Caco-2 (cell line): ENCODE measurements around the gene LIG1. TPM values are rescaled to one million over a fixed set of nuclear protein-coding genes. Genes with fewer than 3 reads are reported as not detected.

Experiments
- BruUV-seq: library from RNA; stranded (reverse); fragments of 400-500 nt; replicated peaks from 2 replicates; lab custom pipeline; 2021; lab: Mats Ljungman, UMichigan
- CTCF ChIA-PET: fragments of 300-600 bp; sonication (Branson Sonifier 250); formaldehyde crosslinking; loops from one replicate; lab custom pipeline; 2022; ENCODE audit warnings: antibody characterized with exemption; lab: Charles Lee
- POLR2A ChIA-PET: fragments of 300-600 bp; sonication (Branson Sonifier 250); formaldehyde crosslinking; loops from one replicate; lab custom pipeline; 2022; ENCODE audit warnings: antibody characterized with exemption; lab: Charles Lee
- DNase-seq, 2 experiments: peaks; one replicate each; pipeline versions ENCODE4 v3.0.0 to v3.0.0-alpha.2; 2020 to 2022
- H3K27me3 ChIP-seq: replicated peaks from 2 replicates; pipeline ENCODE4 v1.6.0; 2011; ENCODE audit warnings: low read length; ENCODE audit not compliant: control insufficient read depth, insufficient read depth
- H3K36me3 ChIP-seq: 2 replicates; pipeline ENCODE4 v1.5.1; 2011; ENCODE audit warnings: low read length; ENCODE audit not compliant: control insufficient read depth, insufficient read depth
- H3K4me1 ChIP-seq: fragments of 250-450 bp; sonication (Bioruptor Pico); 2 replicates; pipeline ENCODE4 v1.5.1; 2020; ENCODE audit warnings: mild to moderate bottlenecking
- H3K4me3 ChIP-seq: 2 replicates; pipeline ENCODE4 v1.5.1; 2011; ENCODE audit warnings: low read depth, mild to moderate bottlenecking, control low read depth, low read length
- H3K9me3 ChIP-seq: fragments of 250-450 bp; sonication (Bioruptor Pico); 2 replicates; pipeline ENCODE4 v1.5.1; 2020; ENCODE audit warnings: mild to moderate bottlenecking, moderate library complexity
- H3K27ac Mint-ChIP-seq: one replicate; pipeline ENCODE4 v1.8.0; 2022; ENCODE audit warnings: mixed read lengths; ENCODE audit not compliant: unreplicated experiment
- H3K27me3 Mint-ChIP-seq: one replicate; pipeline ENCODE4 v1.8.0; 2022; ENCODE audit warnings: mixed read lengths; ENCODE audit not compliant: insufficient read depth, unreplicated experiment
- H3K36me3 Mint-ChIP-seq: one replicate; pipeline ENCODE4 v1.8.0; 2022; ENCODE audit warnings: mild to moderate bottlenecking, mixed read lengths; ENCODE audit not compliant: insufficient read depth, unreplicated experiment
- H3K4me1 Mint-ChIP-seq: one replicate; pipeline ENCODE4 v1.8.0; 2022; ENCODE audit warnings: low read depth, mixed read lengths; ENCODE audit not compliant: unreplicated experiment
- H3K4me3 Mint-ChIP-seq: one replicate; pipeline ENCODE4 v1.8.0; 2022; ENCODE audit warnings: mild to moderate bottlenecking, moderate library complexity, mixed read lengths; ENCODE audit not compliant: unreplicated experiment
- H3K9me3 Mint-ChIP-seq: one replicate; pipeline ENCODE4 v1.8.0; 2022; ENCODE audit warnings: mixed read lengths; ENCODE audit not compliant: unreplicated experiment
- CTCF ChIP-seq, 2 experiments: fragments of 200-600 bp in 1 of 2; IDR thresholded peaks; 1 replicate in 1 of 2; 2 replicates in 1 of 2; pipeline versions ENCODE4 v1.5.1 to v1.8.0; 2011 to 2022; ENCODE audit warnings: antibody characterized with exemption in 1 of 2, control low read depth in 1 of 2, inconsistent platforms in 1 of 2, low read depth in 1 of 2, low read length in 1 of 2, mild to moderate bottlenecking in 1 of 2, moderate library complexity in 1 of 2; ENCODE audit not compliant: insufficient read depth in 1 of 2, severe bottlenecking in 1 of 2, unreplicated experiment in 1 of 2
- intact Hi-C: fragments of 100-400 bp; cut with micrococcal nuclease; formaldehyde crosslinking; loops from one replicate; pipeline ENCODE4 v1.10.0; 2022; ENCODE audit not compliant: unreplicated experiment
- total RNA-seq: library from RNA; stranded (reverse); gene quantifications from 2 replicates; pipeline ENCODE4 v1.2.3, GENCODE V29; 2022

The LIG1 gene
- total RNA-seq, 1 experiment from 2014 or later = 78.7 TPM

GRCh38 chr19:48171710-48172109 is 1.6 kb upstream of the LIG1 start:
- no TSS peak for BruUV-seq
- Mint-ChIP-seq H3K36me3 (peaks cover 21% of the 10 kb centered on the region), H3K4me3 (peak overlapping the region; percentile 77), H3K27me3 (no peaks in the 10 kb centered on the region), H3K9me3 (no peaks in the 10 kb centered on the region), H3K4me1 (peaks cover 8% of the 10 kb centered on the region), H3K27ac (no peak overlapping the region)
- DNase-seq = no peak
- Histone ChIP-seq H3K4me1 (no peaks in the 10 kb centered on the region), H3K36me3 (peaks cover 4% of the 10 kb centered on the region; the same call in 1 of the 2 replicates), H3K4me3 (peak overlapping the region; percentile 100), H3K9me3 (no peaks in the 10 kb centered on the region), H3K27me3 (no peaks in the 10 kb centered on the region)
- intact Hi-C loops = loop anchor here (5.0 kb wide), 1 partner anchor 91 kb away; no protein-coding TSS in a partner anchor
- ChIA-PET POLR2A (interaction anchor here (1.1 to 2.9 kb wide), 2 partner anchors 32 to 192 kb away, joined by 4 to 32 read pairs; partner anchors contain the start of gene TMEM143), CTCF (no interaction called here)
- TF ChIP-seq CTCF (IDR thresholded peaks at IDR 0.05; ENCODE audit: insufficient read depth in 1 of 2, low read depth in 1 of 2, low read length in 1 of 2, severe bottlenecking in 1 of 2, unreplicated experiment in 1 of 2) = no peak

- BruUV-seq = no TSS peak
- Histone ChIP-seq H3K27me3 (no peaks in the 10 kb centered on the region), H3K36me3 (peaks cover 4% of the 10 kb centered on the region; the same call in 1 of the 2 replicates), H3K4me3 (peak overlapping the region; percentile 100), H3K9me3 (no peaks in the 10 kb centered on the region), H3K4me1 (no peaks in the 10 kb centered on the region)
- H3K36me3 Mint-ChIP-seq = peaks cover 21% of the 10 kb centered on the region
- ChIA-PET CTCF (interaction anchor here (0.5 kb wide), 1 partner anchor 847 kb away, joined by 3 read pairs; no protein-coding TSS in a partner anchor), POLR2A (interaction anchor here (0.5 to 2.9 kb wide), 4 partner anchors 33 to 1454 kb away, joined by 3 to 32 read pairs (median 4); partner anchors contain the start of genes PRKD2 and TMEM143)
- intact Hi-C loops = loop anchor here (5.0 kb wide), 1 partner anchor 91 kb away; no protein-coding TSS in a partner anchor
- DNase-seq = no peak
- H3K27ac Mint-ChIP-seq = peak overlapping the region; percentile 87
- no peaks in the 10 kb centered on the region for H3K27me3 Mint-ChIP-seq
- H3K4me1 Mint-ChIP-seq = peaks cover 8% of the 10 kb centered on the region
- H3K4me3 Mint-ChIP-seq = peak overlapping the region; percentile 77
- no peak for TF ChIP-seq CTCF (IDR thresholded peaks at IDR 0.05; ENCODE audit: insufficient read depth in 1 of 2, low read depth in 1 of 2, low read length in 1 of 2, severe bottlenecking in 1 of 2, unreplicated experiment in 1 of 2)
- H3K9me3 Mint-ChIP-seq = no peaks in the 10 kb centered on the region
Measured at GRCh38 chr19:48170817-48171347, 738 bp upstream of the LIG1 start.

GRCh38 chr19:48169578-48169938 is 586 bp downstream of the LIG1 start:
- Mint-ChIP-seq H3K4me3 (peak overlapping the region; percentile 77), H3K27me3 (no peaks in the 10 kb centered on the region), H3K36me3 (peaks cover 22% of the 10 kb centered on the region), H3K9me3 (no peaks in the 10 kb centered on the region), H3K27ac (peak overlapping the region; percentile 87), H3K4me1 (peaks cover 8% of the 10 kb centered on the region)
- Histone ChIP-seq H3K36me3 (peaks cover 4% of the 10 kb centered on the region; the same call in 1 of the 2 replicates), H3K4me3 (peak overlapping the region; percentile 100), H3K27me3 (no peaks in the 10 kb centered on the region), H3K4me1 (no peaks in the 10 kb centered on the region), H3K9me3 (no peaks in the 10 kb centered on the region)
- no peak for TF ChIP-seq CTCF (IDR thresholded peaks at IDR 0.05; ENCODE audit: insufficient read depth in 1 of 2, low read depth in 1 of 2, low read length in 1 of 2, severe bottlenecking in 1 of 2, unreplicated experiment in 1 of 2)
- intact Hi-C loops = loop anchor here (1.0 kb wide), 1 partner anchor 34 kb away; no protein-coding TSS in a partner anchor
- ChIA-PET POLR2A (interaction anchor here (0.5 to 2.9 kb wide), 16 partner anchors 10 to 450 kb away, joined by 3 to 32 read pairs (median 4); partner anchors contain the start of genes CARD8, PLA2G4C, RPL18 and SPHK2), CTCF (interaction anchor here (0.6 to 1.5 kb wide), 15 partner anchors 14 to 733 kb away, joined by 3 to 11 read pairs (median 4); partner anchors contain the start of genes CARD8 and PLA2G4C)
- peak; percentile 94 for DNase-seq
- BruUV-seq = no TSS peak
